PC-3 (cell line): Measurements from ENCODE around the gene SRI. TPM values are rescaled to one million over a fixed set of nuclear protein-coding genes. Genes with fewer than 3 reads are reported as not detected.

Source experiments
- ATAC-seq: fragments of 200-7000 bp; cut with Tn5 transposase; 2 replicates; pipeline ENCODE4 v1.9.1; 2020; ENCODE audit warnings: mild to moderate bottlenecking, moderate library complexity
- BruUV-seq: library from RNA; stranded (reverse); fragments of 400-500 nt; replicated peaks from 2 replicates; lab custom pipeline; 2021; lab: Mats Ljungman, UMichigan
- CTCF ChIA-PET: fragments of 300-600 bp; sonication (Branson Sonifier 250); formaldehyde crosslinking; loops from one replicate; lab custom pipeline; 2022; ENCODE audit warnings: antibody characterized with exemption; lab: Charles Lee
- POLR2A ChIA-PET: fragments of 300-600 bp; sonication (Branson Sonifier 250); formaldehyde crosslinking; loops from one replicate; lab custom pipeline; 2022; ENCODE audit warnings: antibody characterized with exemption; ENCODE audit not compliant: unreplicated experiment; lab: Charles Lee
- DNase-seq: peaks from one replicate; pipeline ENCODE4 v3.0.0-alpha.2; 2015
- H2AFZ ChIP-seq: fragments of 300-600 bp; sonication (generic); 2 replicates; pipeline ENCODE4 v1.6.0; 2016; ENCODE audit warnings: antibody characterized with exemption, low read length
- H3F3A ChIP-seq: fragments of 300-600 bp; sonication (generic); one replicate; pipeline ENCODE4 v1.6.0; 2017; ENCODE audit warnings: antibody characterized with exemption, low read length, control low read depth, mild to moderate bottlenecking; ENCODE audit not compliant: unreplicated experiment
- H3K27ac ChIP-seq: fragments of 300-600 bp; sonication (generic); 2 replicates; pipeline ENCODE4 v1.5.1; 2016; ENCODE audit warnings: mild to moderate bottlenecking, low read length
- H3K27me3 ChIP-seq: fragments of 300-600 bp; sonication (generic); 2 replicates; pipeline ENCODE4 v1.6.1; 2016; ENCODE audit warnings: low read length, mixed read lengths
- H3K36me3 ChIP-seq: fragments of 300-600 bp; sonication (generic); 2 replicates; pipeline ENCODE4 v1.6.1; 2016; ENCODE audit warnings: low read depth, mixed run types, low read length, mixed read lengths
- H3K4me1 ChIP-seq: fragments of 300-600 bp; sonication (generic); 2 replicates; pipeline ENCODE4 v1.5.1; 2016; ENCODE audit warnings: low read length; ENCODE audit not compliant: insufficient read depth
- H3K4me2 ChIP-seq: fragments of 300-600 bp; sonication (generic); 2 replicates; pipeline ENCODE4 v1.6.0; 2016; ENCODE audit warnings: low read length
- H3K4me3 ChIP-seq: fragments of 300-600 bp; sonication (generic); 2 replicates; pipeline ENCODE4 v1.5.1; 2016; ENCODE audit warnings: mild to moderate bottlenecking, low read length, mixed read lengths
- H3K79me2 ChIP-seq: fragments of 300-600 bp; sonication (generic); 2 replicates; pipeline ENCODE4 v1.6.1; 2017; ENCODE audit warnings: low read length, mixed read lengths
- H3K9ac ChIP-seq: fragments of 300-600 bp; sonication (generic); 2 replicates; pipeline ENCODE4 v1.6.0; 2016; ENCODE audit warnings: mild to moderate bottlenecking, low read length
- H3K9me2 ChIP-seq: fragments of 300-600 bp; sonication (generic); replicated peaks from 2 replicates; pipeline ENCODE4 v1.6.1; 2016; ENCODE audit warnings: mixed run types, low read length, mixed read lengths
- H3K9me3 ChIP-seq: fragments of 300-600 bp; sonication (generic); 2 replicates; pipeline ENCODE4 v1.6.1; 2016; ENCODE audit warnings: low read length, mixed read lengths
- H4K20me1 ChIP-seq: fragments of 300-600 bp; sonication (generic); 2 replicates; pipeline ENCODE4 v1.6.1; 2016; ENCODE audit warnings: low read length, mixed read lengths
- CTCF ChIP-seq: fragments of 300-600 bp; sonication (generic); conservative IDR thresholded peaks from 2 replicates; pipeline ENCODE4 v1.5.1; 2017; ENCODE audit warnings: antibody characterized with exemption, low read depth, mild to moderate bottlenecking, low read length
- EZH2 ChIP-seq: fragments of 300-600 bp; sonication (generic); IDR thresholded peaks from one replicate; pipeline ENCODE4 v1.6.1; 2017; ENCODE audit warnings: antibody characterized with exemption, mild to moderate bottlenecking, low read length; ENCODE audit not compliant: unreplicated experiment
- EZH2phosphoT487 ChIP-seq: fragments of 300-600 bp; sonication (generic); IDR thresholded peaks from 2 replicates; pipeline ENCODE4 v1.6.1; 2018; ENCODE audit warnings: mild to moderate bottlenecking, antibody characterized with exemption, low read length, borderline replicate concordance
- intact Hi-C: fragments of 100-400 bp; cut with micrococcal nuclease; formaldehyde crosslinking; loops from 2 replicates; pipeline ENCODE4 v1.9.0; 2023
- total RNA-seq: library from RNA; depleted of rRNA; stranded (reverse); fragments of >200 nt; gene quantifications from 2 replicates; pipeline ENCODE4 v1.2.3, GENCODE V29; 2014

Gene SRI
- total RNA-seq, 1 experiment from 2014 or later: 151 TPM

- POLR2A ChIA-PET: no interaction called here
- Histone ChIP-seq H3K36me3 (peaks cover 54% of the 10 kb centered on the region), H3K4me2 (no peak overlapping the region), H3K9me2 (no peaks in the 10 kb centered on the region), H3K9me3 (no peaks in the 10 kb centered on the region), H2AFZ (no peak overlapping the region), H3F3A (no peaks in the 10 kb centered on the region), H3K27me3 (no peaks in the 10 kb centered on the region), H3K4me3 (no peak overlapping the region), H3K27ac (no peak overlapping the region), H3K4me1 (no peaks in the 10 kb centered on the region), H4K20me1 (no peaks in the 10 kb centered on the region), H3K9ac (no peak overlapping the region), H3K79me2 (no peaks in the 10 kb centered on the region)
- DNase-seq: no peak
- no peak for ATAC-seq
- intact Hi-C loops: no loop called here
- BruUV-seq: no TSS peak
- TF ChIP-seq EZH2: no peak
- TF ChIP-seq CTCF: no peak
- no peak for TF ChIP-seq EZH2phosphoT487
- CTCF ChIA-PET: no interaction called here
These were observed 13.6 kb downstream of the SRI start for GRCh38 chr7:88206254-88206653.

- no peaks in the 10 kb centered on the region for H3K79me2 ChIP-seq
- H3K27me3 ChIP-seq: no peaks in the 10 kb centered on the region
- no peak overlapping the region for H2AFZ ChIP-seq
- no peak overlapping the region for H3K9ac ChIP-seq
- ChIA-PET POLR2A (interaction anchor here (0.6 kb wide), 1 partner anchor 15 kb away, joined by 8 read pairs; no protein-coding TSS in a partner anchor), CTCF (no interaction called here)
- ATAC-seq: no peak
- TF ChIP-seq EZH2phosphoT487 (no peak), EZH2 (no peak), CTCF (no peak)
- H4K20me1 ChIP-seq: no peaks in the 10 kb centered on the region
- H3K4me1 ChIP-seq: no peaks in the 10 kb centered on the region
- H3K9me2 ChIP-seq: no peaks in the 10 kb centered on the region
- no peak overlapping the region for H3K27ac ChIP-seq
- BruUV-seq: no TSS peak
- no peaks in the 10 kb centered on the region for H3F3A ChIP-seq
- no peaks in the 10 kb centered on the region for H3K9me3 ChIP-seq
- H3K4me3 ChIP-seq: no peak overlapping the region
- peaks cover 51% of the 10 kb centered on the region for H3K36me3 ChIP-seq
- intact Hi-C loops: no loop called here
- DNase-seq: no peak
- H3K4me2 ChIP-seq: no peak overlapping the region
These were observed 14.7 kb downstream of the SRI start for GRCh38 chr7:88205179-88205578.

- Histone ChIP-seq H3K27me3 (no peaks in the 10 kb centered on the region), H4K20me1 (no peaks in the 10 kb centered on the region), H3K4me1 (no peaks in the 10 kb centered on the region), H2AFZ (no peak overlapping the region), H3K27ac (no peak overlapping the region), H3K36me3 (peaks cover 46% of the 10 kb centered on the region), H3K4me2 (no peak overlapping the region), H3K9ac (no peak overlapping the region), H3K79me2 (no peaks in the 10 kb centered on the region), H3K9me2 (no peaks in the 10 kb centered on the region), H3K4me3 (no peak overlapping the region), H3F3A (no peaks in the 10 kb centered on the region), H3K9me3 (no peaks in the 10 kb centered on the region)
- ATAC-seq (no peak), DNase-seq (no peak)
- TF ChIP-seq CTCF (no peak), EZH2 (no peak), EZH2phosphoT487 (no peak)
- no TSS peak for BruUV-seq
- ChIA-PET POLR2A (interaction anchor here (0.6 kb wide), 1 partner anchor 16 kb away, joined by 8 read pairs; no protein-coding TSS in a partner anchor), CTCF (no interaction called here)
- intact Hi-C loops: no loop called here
These were observed 15.2 kb downstream of the SRI start for GRCh38 chr7:88204525-88205110.
